Panc1 (cell line): Measurements from ENCODE around the gene APBB1IP. TPM values are rescaled to one million over a fixed set of nuclear protein-coding genes. Genes with fewer than 3 reads are reported as not detected.
"Not testable (repeated sequence)": the region's sequence is repeated elsewhere in the genome, so short reads cannot be mapped to it uniquely, and the experiment has no call there.

ENCODE experiments used
- ATAC-seq: fragments of 200-7000 bp; cut with Tn5 transposase; 2 replicates; pipeline ENCODE4 v1.9.1; 2020; ENCODE audit warnings: mild to moderate bottlenecking, moderate library complexity
- BruUV-seq: library from RNA; stranded (reverse); fragments of 400-500 nt; replicated peaks from 2 replicates; lab custom pipeline; 2021; lab: Mats Ljungman, UMichigan
- CTCF ChIA-PET: fragments of 300-600 bp; sonication (Branson Sonifier 250); formaldehyde crosslinking; loops from one replicate; lab custom pipeline; 2022; ENCODE audit warnings: antibody characterized with exemption; lab: Charles Lee
- POLR2A ChIA-PET: fragments of 300-600 bp; sonication (Branson Sonifier 250); formaldehyde crosslinking; loops from one replicate; lab custom pipeline; 2022; ENCODE audit warnings: antibody characterized with exemption; lab: Charles Lee
- DNase-seq: peaks from one replicate; pipeline ENCODE4 v3.0.0-alpha.2; 2010; ENCODE audit warnings: low read depth, low spot score
- H3K27ac ChIP-seq: 2 replicates; pipeline ENCODE4 v1.5.1; 2011; ENCODE audit warnings: mild to moderate bottlenecking, low read length, inconsistent platforms
- H3K27me3 ChIP-seq: fragments of 200-500 bp; sonication (Bioruptor generic); 2 replicates; pipeline ENCODE4 v1.6.0; 2014; ENCODE audit warnings: low read length, inconsistent platforms; ENCODE audit not compliant: control insufficient read depth, insufficient read depth
- H3K36me3 ChIP-seq: fragments of 200-500 bp; sonication (Bioruptor generic); 2 replicates; pipeline ENCODE4 v1.5.1; 2014; ENCODE audit warnings: inconsistent platforms, mild to moderate bottlenecking, low read length, moderate library complexity; ENCODE audit not compliant: control insufficient read depth, insufficient read depth
- H3K4me1 ChIP-seq: 2 replicates; pipeline ENCODE4 v1.5.1; 2011; ENCODE audit warnings: inconsistent platforms, mild to moderate bottlenecking, low read length, moderate library complexity; ENCODE audit not compliant: control insufficient read depth, insufficient read depth
- H3K4me3 ChIP-seq, 2 experiments: 2 replicates each; pipeline ENCODE4 v1.5.1; 2011 to 2012; ENCODE audit warnings: low read depth in 2 of 2, low read length in 2 of 2, mild to moderate bottlenecking in 2 of 2, inconsistent platforms in 1 of 2, moderate library complexity in 1 of 2
- H3K9me3 ChIP-seq: fragments of 200-500 bp; sonication (Bioruptor generic); 2 replicates; pipeline ENCODE4 v1.5.1; 2014; ENCODE audit warnings: low read depth, mild to moderate bottlenecking, inconsistent platforms, low read length, moderate library complexity; ENCODE audit not compliant: control insufficient read depth, insufficient read depth
- POLR2AphosphoS5 ChIP-seq: IDR thresholded peaks from 2 replicates; pipeline ENCODE4 v1.6.1; 2012; ENCODE audit warnings: mild to moderate bottlenecking, low read depth, low read length, moderate library complexity
- SIN3A ChIP-seq: IDR thresholded peaks from 2 replicates; pipeline ENCODE4 v1.6.1; 2012; ENCODE audit warnings: low read depth, mild to moderate bottlenecking, low read length, moderate library complexity, borderline replicate concordance; ENCODE audit not compliant: insufficient read depth
- TCF7L2 ChIP-seq: IDR thresholded peaks from 2 replicates; pipeline ENCODE4 v1.6.1; 2011; ENCODE audit warnings: mild to moderate bottlenecking, low read depth, low read length, inconsistent platforms
- in situ Hi-C: cut with HindIII; loops from 2 replicates; pipeline ENCODE4 v1.10.0; 2016; ENCODE audit warnings: low sequenced_read_pairs, low pct_unique_long_range_greater_than_20kb
- intact Hi-C: fragments of 100-400 bp; cut with micrococcal nuclease; formaldehyde crosslinking; loops from one replicate; pipeline ENCODE4 v1.10.0; 2022; ENCODE audit not compliant: unreplicated experiment
- total RNA-seq: library from RNA; stranded (reverse); gene quantifications from one replicate; pipeline ENCODE4 v1.2.1, GENCODE V29; 2021; ENCODE audit not compliant: unreplicated experiment
- TF ChIP-seq, protein P1 (sequence below): fragments of 450-650 bp; IDR thresholded peaks from 2 replicates; pipeline ENCODE4 v1.5.1; 2017; ENCODE audit warnings: mild to moderate bottlenecking
- TF ChIP-seq, protein P2 (sequence below), 2 experiments: IDR thresholded peaks; 2 replicates each; pipeline ENCODE4 v1.6.1; 2011 to 2012; ENCODE audit warnings: low read depth in 2 of 2, control low read depth in 1 of 2, low read length in 1 of 2, mild to moderate bottlenecking in 1 of 2, moderate library complexity in 1 of 2; ENCODE audit not compliant: insufficient read depth in 1 of 2

Gene APBB1IP
- total RNA-seq, 1 experiment from 2014 or later, result 0.21 TPM

DNA sequence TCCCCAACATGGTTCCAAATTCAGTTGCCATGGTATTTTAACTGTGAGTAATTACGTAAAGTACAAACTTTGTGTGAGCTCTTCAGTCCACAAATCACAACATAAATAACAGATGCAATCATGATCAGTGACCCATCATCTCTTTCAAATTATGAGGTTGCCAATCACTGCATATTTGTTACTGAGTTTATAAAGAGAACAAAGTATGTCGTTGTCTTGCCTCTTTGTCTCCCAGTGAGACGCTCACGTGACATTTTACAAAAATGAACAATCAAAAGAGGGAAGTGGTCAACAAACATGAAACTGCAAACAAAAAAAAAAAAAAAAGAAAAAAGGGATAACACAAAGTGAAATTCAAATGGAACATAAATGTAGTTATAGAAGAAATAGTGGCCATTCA, 136.6 kb downstream of the APBB1IP start:
- H3K9me3 ChIP-seq, result no peaks in the 10 kb centered on the region
- no peaks in the 10 kb centered on the region; the same call in 1 of the 2 replicates for H3K27me3 ChIP-seq
- ChIA-PET CTCF (no interaction called here), POLR2A (no interaction called here)
- H3K36me3 ChIP-seq, result no peaks in the 10 kb centered on the region
- H3K4me1 ChIP-seq, result no peaks in the 10 kb centered on the region
- intact Hi-C loops, result no loop called here
- H3K27ac ChIP-seq, result no peak overlapping the region
- no peak overlapping the region for H3K4me3 ChIP-seq
- DNase-seq (no peak), ATAC-seq (no peak)
- TF ChIP-seq, protein P1, sequence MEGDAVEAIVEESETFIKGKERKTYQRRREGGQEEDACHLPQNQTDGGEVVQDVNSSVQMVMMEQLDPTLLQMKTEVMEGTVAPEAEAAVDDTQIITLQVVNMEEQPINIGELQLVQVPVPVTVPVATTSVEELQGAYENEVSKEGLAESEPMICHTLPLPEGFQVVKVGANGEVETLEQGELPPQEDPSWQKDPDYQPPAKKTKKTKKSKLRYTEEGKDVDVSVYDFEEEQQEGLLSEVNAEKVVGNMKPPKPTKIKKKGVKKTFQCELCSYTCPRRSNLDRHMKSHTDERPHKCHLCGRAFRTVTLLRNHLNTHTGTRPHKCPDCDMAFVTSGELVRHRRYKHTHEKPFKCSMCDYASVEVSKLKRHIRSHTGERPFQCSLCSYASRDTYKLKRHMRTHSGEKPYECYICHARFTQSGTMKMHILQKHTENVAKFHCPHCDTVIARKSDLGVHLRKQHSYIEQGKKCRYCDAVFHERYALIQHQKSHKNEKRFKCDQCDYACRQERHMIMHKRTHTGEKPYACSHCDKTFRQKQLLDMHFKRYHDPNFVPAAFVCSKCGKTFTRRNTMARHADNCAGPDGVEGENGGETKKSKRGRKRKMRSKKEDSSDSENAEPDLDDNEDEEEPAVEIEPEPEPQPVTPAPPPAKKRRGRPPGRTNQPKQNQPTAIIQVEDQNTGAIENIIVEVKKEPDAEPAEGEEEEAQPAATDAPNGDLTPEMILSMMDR, result no peak
- TF ChIP-seq TCF7L2 (no peak), SIN3A (no peak), POLR2AphosphoS5 (no peak)
- TF ChIP-seq, protein P2, sequence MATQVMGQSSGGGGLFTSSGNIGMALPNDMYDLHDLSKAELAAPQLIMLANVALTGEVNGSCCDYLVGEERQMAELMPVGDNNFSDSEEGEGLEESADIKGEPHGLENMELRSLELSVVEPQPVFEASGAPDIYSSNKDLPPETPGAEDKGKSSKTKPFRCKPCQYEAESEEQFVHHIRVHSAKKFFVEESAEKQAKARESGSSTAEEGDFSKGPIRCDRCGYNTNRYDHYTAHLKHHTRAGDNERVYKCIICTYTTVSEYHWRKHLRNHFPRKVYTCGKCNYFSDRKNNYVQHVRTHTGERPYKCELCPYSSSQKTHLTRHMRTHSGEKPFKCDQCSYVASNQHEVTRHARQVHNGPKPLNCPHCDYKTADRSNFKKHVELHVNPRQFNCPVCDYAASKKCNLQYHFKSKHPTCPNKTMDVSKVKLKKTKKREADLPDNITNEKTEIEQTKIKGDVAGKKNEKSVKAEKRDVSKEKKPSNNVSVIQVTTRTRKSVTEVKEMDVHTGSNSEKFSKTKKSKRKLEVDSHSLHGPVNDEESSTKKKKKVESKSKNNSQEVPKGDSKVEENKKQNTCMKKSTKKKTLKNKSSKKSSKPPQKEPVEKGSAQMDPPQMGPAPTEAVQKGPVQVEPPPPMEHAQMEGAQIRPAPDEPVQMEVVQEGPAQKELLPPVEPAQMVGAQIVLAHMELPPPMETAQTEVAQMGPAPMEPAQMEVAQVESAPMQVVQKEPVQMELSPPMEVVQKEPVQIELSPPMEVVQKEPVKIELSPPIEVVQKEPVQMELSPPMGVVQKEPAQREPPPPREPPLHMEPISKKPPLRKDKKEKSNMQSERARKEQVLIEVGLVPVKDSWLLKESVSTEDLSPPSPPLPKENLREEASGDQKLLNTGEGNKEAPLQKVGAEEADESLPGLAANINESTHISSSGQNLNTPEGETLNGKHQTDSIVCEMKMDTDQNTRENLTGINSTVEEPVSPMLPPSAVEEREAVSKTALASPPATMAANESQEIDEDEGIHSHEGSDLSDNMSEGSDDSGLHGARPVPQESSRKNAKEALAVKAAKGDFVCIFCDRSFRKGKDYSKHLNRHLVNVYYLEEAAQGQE (IDR thresholded peaks at IDR 0.05; ENCODE audit: insufficient read depth in 1 of 2, low read depth in 2 of 2, low read length in 1 of 2), result no peak
- no TSS peak for BruUV-seq
- in situ Hi-C loops, result no loop called here

DNA sequence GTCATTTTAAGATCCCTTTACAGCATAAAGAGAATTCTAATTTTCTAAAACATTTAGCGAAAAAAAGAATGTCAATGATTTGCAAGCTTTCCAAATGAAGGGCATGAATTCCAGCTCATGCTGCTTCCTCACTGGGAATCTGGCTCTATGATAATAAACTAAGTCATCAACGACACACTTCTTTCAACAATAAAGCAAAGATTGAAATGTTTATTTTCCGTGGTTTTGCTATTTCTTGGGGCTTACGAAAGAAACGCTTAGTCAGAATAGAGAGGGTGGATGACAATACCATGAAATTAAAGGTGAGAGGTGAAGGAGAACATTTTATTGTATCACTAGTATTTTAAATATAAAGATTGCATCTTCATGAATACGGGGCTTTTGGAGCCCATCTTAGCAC, 140.2 kb downstream of the APBB1IP start:
- H3K4me3 ChIP-seq, intact Hi-C loops, ATAC-seq, H3K36me3 ChIP-seq, POLR2A ChIA-PET, DNase-seq, H3K27ac ChIP-seq, H3K9me3 ChIP-seq, BruUV-seq, H3K27me3 ChIP-seq, H3K4me1 ChIP-seq, CTCF ChIA-PET, in situ Hi-C loops: not testable (repeated sequence)

DNA sequence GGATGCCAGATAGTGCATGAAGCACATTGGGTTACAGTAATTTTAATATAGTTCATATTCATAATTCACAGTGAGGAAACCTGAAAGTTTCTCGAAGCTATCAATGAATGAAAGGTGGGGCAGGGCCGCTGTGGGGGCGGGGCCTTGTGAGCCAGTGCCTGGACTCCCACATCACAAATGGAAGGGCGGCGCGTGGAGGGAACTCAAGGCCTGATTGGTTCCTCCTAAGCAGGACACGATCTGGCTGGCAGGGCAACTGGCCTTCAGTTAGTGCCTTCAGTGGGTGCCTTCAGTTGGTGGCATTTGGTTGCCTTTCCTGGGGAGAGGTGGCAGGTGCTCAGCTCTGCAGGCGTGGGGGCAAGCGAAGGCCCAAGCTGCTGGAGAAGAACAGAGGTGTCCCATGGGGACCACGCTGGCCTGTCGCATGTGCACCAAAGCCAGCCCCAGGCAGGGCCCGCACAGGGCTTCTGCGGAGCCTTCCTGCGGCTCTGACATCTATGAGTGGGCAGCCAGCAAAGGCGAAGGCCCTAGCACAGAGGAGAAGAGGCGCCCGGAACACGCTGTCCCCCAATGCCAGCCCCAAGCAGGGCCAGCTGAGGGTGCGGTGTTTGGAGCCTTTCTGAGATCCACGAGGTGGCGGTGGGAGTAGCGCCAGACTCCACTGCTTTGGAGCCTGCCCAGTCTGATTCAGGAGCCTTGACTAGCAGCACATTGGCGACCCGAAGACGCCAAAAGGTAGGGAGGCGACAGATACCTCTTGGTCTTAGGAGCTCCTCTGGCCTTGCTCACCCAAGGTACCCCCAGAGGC, 141.3 kb downstream of the APBB1IP start:
- in situ Hi-C loops (no loop called here), intact Hi-C loops (no loop called here)
- no peaks in the 10 kb centered on the region for H3K4me1 ChIP-seq
- TF ChIP-seq, protein P2 (IDR thresholded peaks at IDR 0.05; ENCODE audit: insufficient read depth in 1 of 2, low read depth in 2 of 2, low read length in 1 of 2), result no peak
- TF ChIP-seq SIN3A (no peak), TCF7L2 (no peak), POLR2AphosphoS5 (no peak)
- TF ChIP-seq, protein P1, result no peak
- DNase-seq (no peak), ATAC-seq (no peak)
- H3K27me3 ChIP-seq, result no peaks in the 10 kb centered on the region
- no peaks in the 10 kb centered on the region for H3K36me3 ChIP-seq
- BruUV-seq, result no TSS peak
- H3K4me3 ChIP-seq, result no peak overlapping the region
- ChIA-PET CTCF (no interaction called here), POLR2A (no interaction called here)
- no peaks in the 10 kb centered on the region for H3K9me3 ChIP-seq
- no peak overlapping the region for H3K27ac ChIP-seq
